GM12801 (cell line): ENCODE results near the gene EXD2.

Experiments
- CTCF ChIP-seq: IDR thresholded peaks from one replicate; pipeline ENCODE4 v1.5.1; 2011; ENCODE audit warnings: control low read depth; ENCODE audit not compliant: insufficient read length; ENCODE audit errors: extremely low read depth

Gene EXD2

GRCh38 chr14:69275331-69275730 lies 84.0 kb downstream of the EXD2 start:
- no peak for TF ChIP-seq CTCF

- TF ChIP-seq CTCF: no peak
Observed at GRCh38 chr14:69280746-69281291, 89.5 kb downstream of the EXD2 start.

GRCh38 chr14:69281450-69282169 lies 90.3 kb downstream of the EXD2 start:
- no peak for TF ChIP-seq CTCF

- TF ChIP-seq CTCF: no peak
Observed at GRCh38 chr14:69282448-69282847, 91.2 kb downstream of the EXD2 start.

- no peak for TF ChIP-seq CTCF
Observed at GRCh38 chr14:69284170-69284569, 92.9 kb downstream of the EXD2 start.

GRCh38 chr14:69285661-69286255 lies 94.5 kb downstream of the EXD2 start:
- no peak for TF ChIP-seq CTCF

GRCh38 chr14:69287098-69288010 lies 96.1 kb downstream of the EXD2 start:
- no peak for TF ChIP-seq CTCF
